Endothelial cell of umbilical vein (primary cell): Measurements from ENCODE around the gene IFIT1B.
"Not testable (repeated sequence)": the region's sequence is repeated elsewhere in the genome, so short reads cannot be mapped to it uniquely, and the experiment has no call there.

Experiments used
- EZH2 ChIP-seq: IDR thresholded peaks from 2 replicates; pipeline ENCODE4 v1.6.1; 2012; ENCODE audit warnings: borderline replicate concordance, low read depth, mild to moderate bottlenecking, moderate library complexity, low read length, inconsistent platforms; ENCODE audit not compliant: severe bottlenecking
- JUN ChIP-seq: IDR thresholded peaks from 2 replicates; pipeline ENCODE4 v1.6.1; 2011; ENCODE audit warnings: borderline replicate concordance, low read depth; ENCODE audit not compliant: insufficient read length, insufficient read depth
- POLR2A ChIP-seq: IDR thresholded peaks from 2 replicates; pipeline ENCODE4 v1.6.1; 2012; ENCODE audit warnings: low read depth, mild to moderate bottlenecking, control low read depth, low read length
- POLR2AphosphoS5 ChIP-seq: IDR thresholded peaks from 2 replicates; pipeline ENCODE4 v1.6.1; 2012; ENCODE audit warnings: low read depth, mild to moderate bottlenecking, control low read depth, low read length, moderate library complexity; ENCODE audit not compliant: insufficient read depth
- TF ChIP-seq, protein P1 (sequence below), 2 donors: IDR thresholded peaks; 1 replicate in 1 of 2; 2 replicates in 1 of 2; pipeline ENCODE4 v1.5.1; 2011; ENCODE audit warnings: low read length in 2 of 2, mild to moderate bottlenecking in 2 of 2, moderate library complexity in 2 of 2, control low read depth in 1 of 2, inconsistent platforms in 1 of 2, low read depth in 1 of 2; ENCODE audit not compliant: insufficient read depth in 1 of 2; ENCODE audit errors: extremely low read depth in 1 of 2
- TF ChIP-seq, protein P2 (sequence below): IDR thresholded peaks from 2 replicates; pipeline ENCODE4 v1.6.1; 2011; ENCODE audit not compliant: insufficient read depth, insufficient read length

DNA sequence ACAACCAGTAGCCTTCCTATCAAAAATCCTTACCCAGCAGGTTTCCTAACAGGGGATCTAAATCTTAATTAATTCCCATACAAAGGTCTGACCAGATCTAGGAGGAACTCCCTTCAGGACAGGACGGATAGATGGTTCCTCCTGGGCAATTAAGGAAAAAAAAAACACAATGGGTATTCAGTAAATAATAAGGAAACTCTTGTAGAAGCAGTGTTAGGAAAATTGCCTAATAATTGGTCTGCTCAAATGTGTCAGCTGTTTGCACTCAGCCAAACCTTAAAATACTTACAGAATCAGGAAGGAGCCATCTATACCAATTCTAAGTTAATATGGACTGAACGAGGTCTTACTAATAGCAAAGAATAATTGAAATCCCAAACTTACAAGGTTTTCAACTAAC, 33.3 kb downstream of the IFIT1B start:
- TF ChIP-seq, protein P1, sequence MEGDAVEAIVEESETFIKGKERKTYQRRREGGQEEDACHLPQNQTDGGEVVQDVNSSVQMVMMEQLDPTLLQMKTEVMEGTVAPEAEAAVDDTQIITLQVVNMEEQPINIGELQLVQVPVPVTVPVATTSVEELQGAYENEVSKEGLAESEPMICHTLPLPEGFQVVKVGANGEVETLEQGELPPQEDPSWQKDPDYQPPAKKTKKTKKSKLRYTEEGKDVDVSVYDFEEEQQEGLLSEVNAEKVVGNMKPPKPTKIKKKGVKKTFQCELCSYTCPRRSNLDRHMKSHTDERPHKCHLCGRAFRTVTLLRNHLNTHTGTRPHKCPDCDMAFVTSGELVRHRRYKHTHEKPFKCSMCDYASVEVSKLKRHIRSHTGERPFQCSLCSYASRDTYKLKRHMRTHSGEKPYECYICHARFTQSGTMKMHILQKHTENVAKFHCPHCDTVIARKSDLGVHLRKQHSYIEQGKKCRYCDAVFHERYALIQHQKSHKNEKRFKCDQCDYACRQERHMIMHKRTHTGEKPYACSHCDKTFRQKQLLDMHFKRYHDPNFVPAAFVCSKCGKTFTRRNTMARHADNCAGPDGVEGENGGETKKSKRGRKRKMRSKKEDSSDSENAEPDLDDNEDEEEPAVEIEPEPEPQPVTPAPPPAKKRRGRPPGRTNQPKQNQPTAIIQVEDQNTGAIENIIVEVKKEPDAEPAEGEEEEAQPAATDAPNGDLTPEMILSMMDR (IDR thresholded peaks at IDR 0.05; ENCODE audit: extremely low read depth in 1 of 2, insufficient read depth in 1 of 2, low read depth in 1 of 2, low read length in 2 of 2): not testable (repeated sequence)
- not testable (repeated sequence) for TF ChIP-seq POLR2AphosphoS5, EZH2, JUN, POLR2A
- TF ChIP-seq, protein P2, sequence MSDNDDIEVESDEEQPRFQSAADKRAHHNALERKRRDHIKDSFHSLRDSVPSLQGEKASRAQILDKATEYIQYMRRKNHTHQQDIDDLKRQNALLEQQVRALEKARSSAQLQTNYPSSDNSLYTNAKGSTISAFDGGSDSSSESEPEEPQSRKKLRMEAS: not testable (repeated sequence)
